HG03457 (cell line): ENCODE results near the gene LARP4B.

ENCODE experiments used
- ATAC-seq: cut with Tn5 transposase; IDR thresholded peaks from one replicate; pipeline ENCODE4 v1.9.1; 2021; ENCODE audit warnings: moderate number of reproducible peaks; ENCODE audit not compliant: unreplicated experiment

LARP4B gene

GRCh38 chr10:926075-926698, 5.3 kb downstream of the LARP4B start:
- ATAC-seq: no peak

GRCh38 chr10:924524-924859, 7.0 kb downstream of the LARP4B start:
- ATAC-seq: no peak

- ATAC-seq: no peak
Observed at GRCh38 chr10:923844-924523, 7.5 kb downstream of the LARP4B start.

GRCh38 chr10:921471-922414, 9.8 kb downstream of the LARP4B start:
- ATAC-seq: no peak

GRCh38 chr10:920450-920849, 11.1 kb downstream of the LARP4B start:
- ATAC-seq: no peak

GRCh38 chr10:919481-919880, 12.0 kb downstream of the LARP4B start:
- no peak for ATAC-seq

- ATAC-seq: no peak
Observed at GRCh38 chr10:917999-918398, 13.5 kb downstream of the LARP4B start.

- ATAC-seq: no peak
Observed at GRCh38 chr10:917416-917720, 14.1 kb downstream of the LARP4B start.

- ATAC-seq: no peak
Observed at GRCh38 chr10:916716-917415, 14.6 kb downstream of the LARP4B start.

GRCh38 chr10:909831-910230, 21.7 kb downstream of the LARP4B start:
- ATAC-seq: no peak

- no peak for ATAC-seq
Observed at GRCh38 chr10:905972-906371, 25.5 kb downstream of the LARP4B start.

- no peak for ATAC-seq
Observed at GRCh38 chr10:905503-905902, 26.0 kb downstream of the LARP4B start.

GRCh38 chr10:904403-904802, 27.1 kb downstream of the LARP4B start:
- no peak for ATAC-seq

GRCh38 chr10:898141-898540, 33.4 kb downstream of the LARP4B start:
- ATAC-seq: no peak

GRCh38 chr10:896982-897381, 34.5 kb downstream of the LARP4B start:
- ATAC-seq: no peak

- no peak for ATAC-seq
Observed at GRCh38 chr10:895324-895723, 36.2 kb downstream of the LARP4B start.

GRCh38 chr10:878895-879294, 52.6 kb downstream of the LARP4B start:
- no peak for ATAC-seq

- ATAC-seq: no peak
Observed at GRCh38 chr10:878333-878759, 53.2 kb downstream of the LARP4B start.

GRCh38 chr10:876438-876837, 55.1 kb downstream of the LARP4B start:
- no peak for ATAC-seq

- ATAC-seq: no peak
Observed at GRCh38 chr10:873020-873419, 58.5 kb downstream of the LARP4B start.

GRCh38 chr10:871951-872403, 59.5 kb downstream of the LARP4B start:
- no peak for ATAC-seq
